SK-N-SH treated with all-trans-retinoic acid at 6 μM for 48 hours (cell line): ENCODE data around the gene SEMA6D.

Experiments used
- ARNTL ChIP-seq: fragments of 450-650 bp; formaldehyde crosslinking; IDR thresholded peaks from 2 replicates; pipeline ENCODE4 v1.5.0; 2020; ENCODE audit warnings: low read depth, mild to moderate bottlenecking, moderate library complexity, borderline replicate concordance
- CREB5 ChIP-seq: fragments of 250-450 bp; sonication (Bioruptor Pico); IDR thresholded peaks from 2 replicates; pipeline ENCODE4 v1.5.1; 2020; ENCODE audit warnings: low read depth, mild to moderate bottlenecking, moderate library complexity
- CSDC2 ChIP-seq: fragments of 250-450 bp; sonication (Bioruptor Pico); IDR thresholded peaks from 2 replicates; pipeline ENCODE4 v1.5.0; 2020; ENCODE audit warnings: mild to moderate bottlenecking, moderate library complexity
- CSRNP3 ChIP-seq: fragments of 250-450 bp; sonication (Bioruptor Pico); IDR thresholded peaks from 2 replicates; pipeline ENCODE4 v1.5.1; 2021; ENCODE audit warnings: mild to moderate bottlenecking, moderate library complexity
- PATZ1 ChIP-seq: fragments of 250-450 bp; sonication (Bioruptor Pico); IDR thresholded peaks from 2 replicates; pipeline ENCODE4 v1.8.0; 2020; ENCODE audit warnings: mild to moderate bottlenecking, moderate library complexity, borderline replicate concordance
- POU6F1 ChIP-seq: fragments of 250-450 bp; sonication (Bioruptor Pico); IDR thresholded peaks from 2 replicates; pipeline ENCODE4 v1.8.0; 2021; ENCODE audit warnings: low read depth, mild to moderate bottlenecking, moderate library complexity, borderline replicate concordance
- PPARA ChIP-seq: fragments of 250-450 bp; sonication (Bioruptor Pico); IDR thresholded peaks from 2 replicates; pipeline ENCODE4 v1.5.0; 2020; ENCODE audit warnings: mild to moderate bottlenecking, borderline replicate concordance
- RARB ChIP-seq: fragments of 250-450 bp; sonication (Bioruptor Pico); IDR thresholded peaks from 2 replicates; pipeline ENCODE4 v1.8.0; 2021; ENCODE audit warnings: mild to moderate bottlenecking, moderate library complexity
- SNAI2 ChIP-seq: fragments of 250-450 bp; sonication (Bioruptor Pico); IDR thresholded peaks from 2 replicates; pipeline ENCODE4 v1.5.0; 2020; ENCODE audit warnings: mild to moderate bottlenecking, moderate library complexity
- TCF4 ChIP-seq: fragments of 250-450 bp; sonication (Bioruptor Pico); IDR thresholded peaks from 2 replicates; pipeline ENCODE4 v1.8.0; 2021; ENCODE audit warnings: mild to moderate bottlenecking, moderate library complexity, borderline replicate concordance
- TSHZ2 ChIP-seq: fragments of 250-450 bp; sonication (Bioruptor Pico); IDR thresholded peaks from 2 replicates; pipeline ENCODE4 v1.5.0; 2020; ENCODE audit warnings: mild to moderate bottlenecking, moderate library complexity
- ZFP3 ChIP-seq: fragments of 250-450 bp; sonication (Bioruptor Pico); IDR thresholded peaks from 2 replicates; pipeline ENCODE4 v1.5.0; 2020; ENCODE audit warnings: mild to moderate bottlenecking, moderate library complexity
- ZFP30 ChIP-seq: fragments of 450-650 bp; formaldehyde crosslinking; IDR thresholded peaks from 2 replicates; pipeline ENCODE4 v1.5.0; 2022; ENCODE audit warnings: mild to moderate bottlenecking, moderate library complexity
- ZNF70 ChIP-seq: fragments of 450-650 bp; formaldehyde crosslinking; IDR thresholded peaks from 2 replicates; pipeline ENCODE4 v1.5.0; 2020; ENCODE audit warnings: mild to moderate bottlenecking, moderate library complexity

GRCh38 chr15:47743385-47743784 lies 26.1 kb downstream of the SEMA6D start:
- TF ChIP-seq ZNF70, result no peak
- no peak for TF ChIP-seq CSRNP3 (CRISPR knock-in tag)
- TF ChIP-seq ZFP30, result no peak
- TF ChIP-seq ARNTL, result no peak
- no peak for TF ChIP-seq RARB
- TF ChIP-seq PPARA (CRISPR knock-in tag), result no peak
- TF ChIP-seq SNAI2 (CRISPR knock-in tag), result no peak
- no peak for TF ChIP-seq PATZ1 (CRISPR knock-in tag)
- no peak for TF ChIP-seq TSHZ2 (CRISPR knock-in tag)
- no peak for TF ChIP-seq POU6F1 (CRISPR knock-in tag)
- TF ChIP-seq CSDC2, result no peak
- no peak for TF ChIP-seq ZFP3 (CRISPR knock-in tag)
- no peak for TF ChIP-seq CREB5 (CRISPR knock-in tag)
- no peak for TF ChIP-seq TCF4 (CRISPR knock-in tag)
